GM19035 (cell line): ENCODE measurements around the gene RXRA.

Experiments used
- ATAC-seq: cut with Tn5 transposase; IDR thresholded peaks from one replicate; pipeline ENCODE4 v1.9.1; 2021; ENCODE audit not compliant: unreplicated experiment

RXRA gene

GRCh38 chr9:134325813-134326723 is at the start of gene RXRA:
RXRA (plus strand) TSS chr9:134326455; CDS start chr9:134326632, 177 bp downstream.
- ATAC-seq = peak; percentile 41

DNA sequence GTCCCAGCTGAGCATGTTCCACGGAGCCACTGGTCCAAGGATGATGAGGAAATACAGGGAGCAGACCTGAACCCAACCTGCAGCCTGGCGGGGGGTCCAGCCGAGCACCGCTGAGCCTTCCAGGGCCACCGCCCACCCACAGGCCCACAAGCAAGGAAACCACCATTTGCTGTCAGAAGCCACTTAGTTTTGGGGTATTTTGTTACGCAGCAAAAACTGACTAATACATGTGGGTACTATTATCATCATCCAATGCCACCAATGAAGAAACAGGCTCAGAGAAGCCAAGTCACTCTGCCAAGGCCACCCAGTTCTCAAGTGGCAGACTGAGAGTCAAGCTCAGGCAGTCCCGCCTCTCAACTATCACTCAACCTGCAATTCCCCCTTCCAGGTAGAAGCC is 48.0 kb upstream of the RXRA start:
- ATAC-seq = no peak

GRCh38 chr9:134278974-134279640 is 47.1 kb upstream of the RXRA start:
- ATAC-seq = no peak

DNA sequence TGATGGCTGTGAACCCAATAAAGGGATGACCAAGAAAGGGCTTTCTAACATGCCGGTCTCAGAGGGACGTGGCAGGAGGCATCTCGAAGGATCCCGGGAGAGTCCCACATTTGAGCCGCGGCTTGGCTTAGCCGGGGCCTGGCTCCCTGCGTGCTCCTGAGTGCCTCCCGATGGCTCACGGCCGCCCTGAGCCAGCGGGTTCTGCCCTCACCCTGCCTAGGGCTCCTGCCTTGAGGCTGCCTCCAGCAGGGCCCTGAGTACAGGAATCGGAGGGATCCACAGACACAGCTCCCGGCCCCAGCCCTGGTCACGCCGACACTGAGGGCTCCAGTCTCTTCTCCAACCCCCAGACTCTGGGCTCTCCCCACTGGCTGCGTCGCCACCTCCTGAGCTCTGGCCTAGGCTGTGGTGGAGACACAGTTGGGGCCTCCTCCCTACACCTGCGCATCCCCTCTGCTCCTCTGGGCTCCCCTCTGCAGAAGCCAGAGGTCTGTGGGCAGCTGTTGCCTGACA is 44.1 kb upstream of the RXRA start:
- no peak for ATAC-seq

DNA sequence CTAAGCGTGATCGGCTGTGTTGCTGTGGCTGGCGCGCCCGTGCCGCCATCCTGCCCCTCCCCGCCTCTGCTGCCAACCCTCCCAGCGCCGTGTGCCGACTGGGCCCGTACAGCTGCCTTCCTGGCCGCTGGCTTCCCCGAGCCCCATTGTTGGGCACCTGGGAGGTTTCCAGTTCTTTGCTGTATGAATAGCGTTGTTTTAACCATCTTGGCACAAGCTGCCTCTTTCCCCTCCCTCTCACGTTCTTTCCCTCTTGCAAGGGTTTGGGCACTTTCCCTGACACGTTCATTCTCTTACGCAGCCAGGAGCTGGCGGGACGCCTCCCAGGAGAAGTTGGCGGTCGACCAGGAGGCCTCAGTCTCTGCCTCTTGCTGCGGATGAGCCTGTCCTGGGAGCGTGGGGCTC is 43.1 kb upstream of the RXRA start:
- no peak for ATAC-seq

DNA sequence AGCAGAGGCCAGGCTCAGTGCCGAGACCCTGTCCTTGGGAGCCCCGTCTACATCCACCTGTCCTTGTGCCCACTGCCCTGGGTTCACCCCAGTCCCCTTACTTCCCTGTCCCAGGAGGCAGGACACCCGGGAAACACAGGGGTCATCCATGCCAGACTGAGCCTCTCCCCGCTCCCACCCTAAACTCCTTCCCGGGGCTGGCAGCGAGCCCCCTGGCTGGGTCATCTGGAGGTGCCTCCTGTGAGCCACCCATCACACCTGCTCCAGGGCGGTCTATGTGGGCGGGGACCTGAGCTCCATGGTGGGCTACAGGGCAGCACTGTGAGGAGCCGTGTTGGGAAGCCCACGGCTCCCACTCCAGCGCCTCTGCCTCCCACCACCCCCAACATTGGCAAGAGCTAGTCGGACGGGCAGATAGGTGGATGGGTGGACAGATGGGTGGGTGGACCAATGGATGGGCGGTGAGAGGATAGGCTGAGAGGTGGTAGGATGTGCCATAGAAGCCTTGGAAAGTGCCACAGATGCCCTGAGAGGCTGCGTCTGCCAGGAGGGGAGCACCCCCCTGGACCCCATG is 42.5 kb upstream of the RXRA start:
- no peak for ATAC-seq

DNA sequence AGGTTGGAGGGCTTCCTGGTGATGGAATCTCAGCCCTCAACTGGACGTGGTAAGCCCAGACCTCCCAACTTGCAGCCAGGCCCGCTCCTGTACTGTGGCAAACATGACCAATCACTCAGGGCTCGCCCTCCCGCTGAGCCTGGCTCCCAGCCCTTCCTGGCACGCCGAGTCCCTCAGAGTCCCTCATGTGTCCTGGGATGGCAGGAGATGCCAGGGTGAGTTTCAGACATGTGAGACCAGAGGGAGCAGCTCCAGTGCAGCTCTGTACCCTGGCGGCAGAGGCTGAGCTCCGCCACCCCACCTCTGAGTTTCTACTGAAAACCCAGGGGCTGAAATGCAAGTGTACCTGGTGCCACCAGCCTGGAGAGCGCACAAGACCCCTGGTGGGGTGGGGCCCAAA is 42.0 kb upstream of the RXRA start:
- ATAC-seq = no peak

GRCh38 chr9:134284741-134285140 is 41.5 kb upstream of the RXRA start:
- no peak for ATAC-seq

DNA sequence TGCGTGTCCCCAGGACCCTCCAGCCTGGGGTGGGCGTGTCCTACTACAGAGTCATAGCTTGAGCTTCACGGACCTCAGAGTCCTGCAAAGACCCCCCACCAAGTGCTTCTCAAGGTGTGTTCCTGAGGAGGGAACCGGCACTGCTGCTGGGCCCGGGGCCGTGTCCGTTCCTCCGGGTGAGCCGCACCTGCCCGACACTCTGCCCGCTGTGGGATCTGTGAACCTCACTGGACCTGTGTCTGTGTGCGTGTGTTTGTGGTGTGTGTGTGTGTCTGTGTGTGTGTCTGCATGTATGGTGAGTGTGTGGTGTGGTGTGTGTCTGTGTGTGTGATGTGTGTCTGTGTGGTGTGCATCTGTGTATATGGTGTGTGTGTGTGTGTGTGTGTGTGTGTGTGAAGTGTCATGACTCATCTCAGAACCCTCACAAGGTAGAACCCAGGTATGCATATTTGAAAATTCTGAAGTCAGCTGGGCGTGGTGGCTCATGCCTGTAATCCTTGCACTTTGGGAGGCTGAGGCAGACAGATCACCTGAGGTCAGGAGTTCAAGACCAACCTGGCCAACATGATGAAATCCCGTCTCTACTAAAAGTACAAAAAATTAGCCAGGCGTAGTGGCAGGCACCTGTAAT is 40.9 kb upstream of the RXRA start:
- ATAC-seq = no peak

GRCh38 chr9:134286471-134287245 is 39.6 kb upstream of the RXRA start:
- ATAC-seq = no peak

GRCh38 chr9:134287591-134288491 is 38.4 kb upstream of the RXRA start:
- no peak for ATAC-seq

- ATAC-seq = no peak
Measured at GRCh38 chr9:134288746-134289145, 37.5 kb upstream of the RXRA start.

GRCh38 chr9:134289241-134289875 is 36.9 kb upstream of the RXRA start:
- ATAC-seq = no peak

- no peak for ATAC-seq
Measured at GRCh38 chr9:134290603-134291451, 35.4 kb upstream of the RXRA start.

GRCh38 chr9:134291452-134291881 is 34.8 kb upstream of the RXRA start:
- ATAC-seq = no peak

DNA sequence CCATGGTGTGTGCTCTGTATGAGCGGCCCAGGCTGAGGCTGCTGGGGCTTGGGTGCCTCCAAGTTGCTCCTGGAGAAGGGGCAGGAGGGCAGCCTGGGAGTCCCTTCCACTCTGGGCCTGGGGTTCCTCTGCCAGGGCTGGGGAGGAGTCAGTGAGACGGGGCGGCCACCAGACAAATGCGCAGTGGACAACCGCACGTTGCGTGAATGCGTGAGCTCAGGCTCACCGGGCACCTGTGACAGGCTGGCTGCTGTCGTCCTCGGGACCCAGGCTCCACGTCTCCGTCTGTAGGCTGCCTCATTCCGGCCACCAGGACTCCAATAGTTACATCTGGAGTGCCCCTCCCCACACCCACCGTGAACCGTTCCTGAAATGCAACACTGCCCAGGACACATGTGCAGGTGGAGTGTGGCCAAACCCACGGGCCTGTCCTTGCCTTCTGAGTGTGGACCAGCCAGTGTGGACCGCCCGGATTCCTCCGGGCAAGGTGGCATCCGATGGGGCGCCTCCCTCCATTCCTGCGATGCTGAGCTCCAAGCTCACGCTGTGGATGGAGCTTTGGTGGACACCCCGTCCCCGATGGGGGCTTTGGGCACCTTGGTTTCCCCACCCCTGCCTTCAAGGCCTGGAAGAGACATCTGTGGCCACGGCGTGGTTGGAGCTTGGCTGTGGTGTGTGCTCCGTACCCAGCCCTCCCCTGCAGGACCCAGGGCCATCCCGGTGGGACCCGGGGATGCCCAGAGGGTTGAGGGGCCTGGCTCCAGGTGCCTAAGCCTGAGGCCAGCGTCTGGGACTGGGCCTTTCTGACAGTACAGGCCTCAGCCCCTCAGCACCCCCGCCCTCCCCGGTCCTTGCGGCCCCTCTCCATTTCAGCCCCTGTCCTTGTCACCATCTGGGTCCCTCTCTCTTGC is 34.0 kb upstream of the RXRA start:
- ATAC-seq = no peak

GRCh38 chr9:134293031-134293521 is 33.2 kb upstream of the RXRA start:
- ATAC-seq = no peak
